ENCODE measurements around the gene MAN2A2. TPM values are rescaled to one million over a fixed set of nuclear protein-coding genes. Genes with fewer than 3 reads are reported as not detected.
A peak's percentile ranks its signal among the peaks of the same experiment; 100 is the strongest.

Gene MAN2A2
- total and polyA plus RNA-seq, 9 of the 15 experiments (the other 6 are each of a cell fraction or from before 2014, with no cell fraction given) = 7.3 to 151 (median 43.4) TPM

GRCh38 chr15:90884719-90885431 lies 18.2 kb upstream of the MAN2A2 start:
- H3K36me3 ChIP-seq (ENCODE audit: control insufficient read depth, insufficient read depth, low read length) = peaks cover 36% of the 10 kb centered on the region; the same call in 2 of the 3 replicates
- no peaks in the 10 kb centered on the region for H3K9me3 ChIP-seq (replicated peaks; ENCODE audit: control insufficient read depth, insufficient read depth, low read depth, low read length)
- no peak overlapping the region for H3K27ac ChIP-seq (ENCODE audit: extremely low read depth, low read depth, low read length)
- peaks cover 10 to 70% of the 10 kb centered on the region in 2 experiments; a peak in 4 of 5 replicates for H3K4me1 ChIP-seq (replicated peaks in 1 of 2; ENCODE audit: control insufficient read depth in 2 of 2, insufficient read depth in 2 of 2, low read length in 2 of 2)
- POLR2A ChIA-PET = interaction anchor here (0.6 to 2.6 kb wide), 4 partner anchors 10 to 644 kb away, joined by 3 to 11 read pairs (median 4); no protein-coding TSS in a partner anchor
- ATAC-seq = no peak
- CTCF ChIA-PET (ENCODE audit: low intra/inter-chr PET ratio) = interaction anchor here (0.9 to 2.1 kb wide), 3 partner anchors 237 to 590 kb away, joined by 3 to 11 read pairs (median 9); no protein-coding TSS in a partner anchor
- no peak overlapping the region for H3K4me2 ChIP-seq (ENCODE audit: insufficient read depth, low read length)
- no TSS peak for BruUV-seq (replicated peaks)
- H3K4me3 ChIP-seq = no peak overlapping the region
- peak overlapping the region in 1 of 2 experiments; percentile 46; a peak in 2 of 4 replicates for H3K9ac ChIP-seq (ENCODE audit: insufficient read depth in 1 of 2, low read depth in 2 of 2, low read length in 2 of 2)
- no peak overlapping the region for H2AFZ ChIP-seq (ENCODE audit: low read depth, low read length)
- in situ Hi-C loops (cut with MboI) (loop anchor here (5.0 to 10.0 kb wide), 3 partner anchors 238 to 570 kb away; no protein-coding TSS in a partner anchor), intact Hi-C loops (cut with micrococcal nuclease) (loop anchor here (5.0 to 10.0 kb wide), 4 partner anchors 68 to 560 kb away; no protein-coding TSS in a partner anchor)
- WGBS (ENCODE audit: insufficient coverage, low coverage, missing lambda C conversion rate) = 84% methylated on average over 10 of the region's 16 CpGs
- peak; percentile 10 for TF ChIP-seq RBM22 (IDR thresholded peaks at IDR 0.05; ENCODE audit: low read depth, low read length, poor library complexity, severe bottlenecking)
- TF ChIP-seq RBFOX2 (IDR thresholded peaks at IDR 0.05; ENCODE audit: low read depth, low read length) = 0 out of 2 replicates have a peak, but pooled peaks have one; percentile 5
- 0 out of 2 replicates have a peak, but pooled peaks have one; percentile 37 for TF ChIP-seq ZFX (CRISPR knock-in tag; IDR thresholded peaks at IDR 0.05)
- no peak for TF ChIP-seq CBX1 (IDR thresholded peaks at IDR 0.05; ENCODE audit: low read depth)
- TF ChIP-seq ZFP30 (CRISPR knock-in tag; IDR thresholded peaks at IDR 0.05; ENCODE audit: borderline replicate concordance) = no peak
- no peak for DNase-seq (ENCODE audit: extremely low read depth in 1 of 4, low spot score in 3 of 4)
- peaks cover 6% of the 10 kb centered on the region; the same call in 1 of the 2 replicates for H4K20me1 ChIP-seq (replicated peaks; ENCODE audit: control insufficient read depth, insufficient read depth, low read length)
- H3K79me2 ChIP-seq (ENCODE audit: control insufficient read depth, insufficient read depth, low read length) = no peaks in the 10 kb centered on the region
- no peak for FAIRE-seq
- no peaks in the 10 kb centered on the region for H3K27me3 ChIP-seq (ENCODE audit: control insufficient read depth in 2 of 2, insufficient read depth in 2 of 2, low read length in 2 of 2)
- H3K9me1 ChIP-seq (ENCODE audit: control insufficient read depth, insufficient read depth, low read length) = peaks cover 3% of the 10 kb centered on the region
